ENCODE measurements around the gene NBEAL1.

The NBEAL1 gene

DNA sequence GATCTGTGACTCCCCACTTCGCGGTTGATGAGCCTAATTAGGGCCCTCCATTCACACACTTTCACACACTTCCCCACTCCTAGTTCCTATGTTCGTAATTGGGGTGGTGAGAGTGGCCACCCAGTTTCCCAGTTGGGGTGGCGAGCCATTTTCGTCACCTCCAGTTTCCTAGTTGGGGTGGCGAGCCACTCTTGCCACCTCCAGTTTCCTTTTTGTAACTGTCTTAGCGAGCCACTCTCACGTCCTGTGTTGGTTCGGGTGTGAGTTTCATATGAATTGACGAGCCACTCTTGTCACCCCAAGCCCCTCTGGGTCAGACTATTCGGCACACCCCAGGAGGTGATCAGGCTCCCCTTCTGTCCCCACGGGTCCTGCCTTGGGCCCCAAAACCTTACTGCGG lies 238.1 kb downstream of the NBEAL1 start:
- TF ChIP-seq TAF1 (IDR thresholded peaks at IDR 0.05; ENCODE audit: borderline replicate concordance, insufficient read depth, low read length) = no peak
- no peak for TF ChIP-seq SIN3A (IDR thresholded peaks at IDR 0.05; ENCODE audit: borderline replicate concordance, insufficient read depth, low read length)
- TF ChIP-seq, protein P1, sequence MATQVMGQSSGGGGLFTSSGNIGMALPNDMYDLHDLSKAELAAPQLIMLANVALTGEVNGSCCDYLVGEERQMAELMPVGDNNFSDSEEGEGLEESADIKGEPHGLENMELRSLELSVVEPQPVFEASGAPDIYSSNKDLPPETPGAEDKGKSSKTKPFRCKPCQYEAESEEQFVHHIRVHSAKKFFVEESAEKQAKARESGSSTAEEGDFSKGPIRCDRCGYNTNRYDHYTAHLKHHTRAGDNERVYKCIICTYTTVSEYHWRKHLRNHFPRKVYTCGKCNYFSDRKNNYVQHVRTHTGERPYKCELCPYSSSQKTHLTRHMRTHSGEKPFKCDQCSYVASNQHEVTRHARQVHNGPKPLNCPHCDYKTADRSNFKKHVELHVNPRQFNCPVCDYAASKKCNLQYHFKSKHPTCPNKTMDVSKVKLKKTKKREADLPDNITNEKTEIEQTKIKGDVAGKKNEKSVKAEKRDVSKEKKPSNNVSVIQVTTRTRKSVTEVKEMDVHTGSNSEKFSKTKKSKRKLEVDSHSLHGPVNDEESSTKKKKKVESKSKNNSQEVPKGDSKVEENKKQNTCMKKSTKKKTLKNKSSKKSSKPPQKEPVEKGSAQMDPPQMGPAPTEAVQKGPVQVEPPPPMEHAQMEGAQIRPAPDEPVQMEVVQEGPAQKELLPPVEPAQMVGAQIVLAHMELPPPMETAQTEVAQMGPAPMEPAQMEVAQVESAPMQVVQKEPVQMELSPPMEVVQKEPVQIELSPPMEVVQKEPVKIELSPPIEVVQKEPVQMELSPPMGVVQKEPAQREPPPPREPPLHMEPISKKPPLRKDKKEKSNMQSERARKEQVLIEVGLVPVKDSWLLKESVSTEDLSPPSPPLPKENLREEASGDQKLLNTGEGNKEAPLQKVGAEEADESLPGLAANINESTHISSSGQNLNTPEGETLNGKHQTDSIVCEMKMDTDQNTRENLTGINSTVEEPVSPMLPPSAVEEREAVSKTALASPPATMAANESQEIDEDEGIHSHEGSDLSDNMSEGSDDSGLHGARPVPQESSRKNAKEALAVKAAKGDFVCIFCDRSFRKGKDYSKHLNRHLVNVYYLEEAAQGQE (IDR thresholded peaks at IDR 0.05; ENCODE audit: insufficient read depth in 1 of 2, low read depth in 2 of 2, low read length in 2 of 2) = no peak
- TF ChIP-seq POLR2AphosphoS5 (IDR thresholded peaks at IDR 0.05; ENCODE audit: low read depth, low read length) = no peak
- TF ChIP-seq FOXP2 (optimal IDR thresholded peaks at IDR 0.05; ENCODE audit: borderline replicate concordance, extremely low read depth, extremely low read length, insufficient read depth) = no peak

DNA sequence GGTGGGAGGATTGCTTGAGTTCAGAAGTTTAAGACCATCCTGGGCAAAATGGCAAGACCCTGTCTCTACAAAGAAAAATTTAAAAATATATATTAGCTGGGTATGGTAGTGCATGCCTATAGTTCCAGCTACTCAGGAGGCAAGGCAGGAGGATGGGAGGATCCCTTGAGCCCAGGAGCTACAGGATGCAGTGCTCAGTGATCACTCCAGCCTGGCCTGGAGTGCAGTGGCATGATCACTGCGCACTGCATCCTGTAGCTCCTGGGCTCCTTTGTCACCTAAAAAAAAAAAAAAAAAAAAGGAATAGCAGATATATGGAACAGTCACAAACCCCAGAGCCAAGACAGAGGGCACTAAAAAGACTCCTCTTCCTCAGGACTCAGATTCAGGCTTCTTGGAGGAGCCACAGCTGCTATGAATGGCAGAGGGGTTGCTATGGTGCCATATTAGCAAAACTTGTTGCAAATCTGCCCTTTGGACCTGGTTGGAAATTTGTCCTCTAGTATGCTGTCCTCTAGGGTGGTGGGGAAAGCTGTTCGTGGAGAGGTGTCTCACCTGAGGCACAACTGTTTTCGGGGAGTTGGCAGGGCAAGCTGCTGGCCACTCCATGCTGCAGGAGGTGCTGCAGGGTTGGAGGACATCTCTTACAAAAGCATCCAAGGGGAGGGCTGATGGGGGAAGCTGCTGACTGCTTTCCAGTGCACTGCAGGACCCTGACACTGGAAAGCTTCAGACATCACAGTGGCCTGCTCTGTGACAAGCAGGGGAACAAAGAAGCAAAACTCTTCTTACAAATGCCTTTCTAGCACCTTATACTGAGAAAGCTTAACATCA lies 246.9 kb downstream of the NBEAL1 start:
- no peak for TF ChIP-seq SIN3A (IDR thresholded peaks at IDR 0.05; ENCODE audit: borderline replicate concordance, insufficient read depth, low read length)
